Fibroblast of peridontal ligament (primary cell): ENCODE results near the gene OR13C8.

Source experiments
- DNase-seq: peaks from one replicate; pipeline ENCODE4 v3.0.0-alpha.2; 2010; ENCODE audit errors: extremely low read depth

The OR13C8 gene

GRCh38 chr9:104611213-104611612, 42.2 kb downstream of the OR13C8 start:
- DNase-seq, result no peak

GRCh38 chr9:104617418-104617817, 48.5 kb downstream of the OR13C8 start:
- DNase-seq, result no peak

DNA sequence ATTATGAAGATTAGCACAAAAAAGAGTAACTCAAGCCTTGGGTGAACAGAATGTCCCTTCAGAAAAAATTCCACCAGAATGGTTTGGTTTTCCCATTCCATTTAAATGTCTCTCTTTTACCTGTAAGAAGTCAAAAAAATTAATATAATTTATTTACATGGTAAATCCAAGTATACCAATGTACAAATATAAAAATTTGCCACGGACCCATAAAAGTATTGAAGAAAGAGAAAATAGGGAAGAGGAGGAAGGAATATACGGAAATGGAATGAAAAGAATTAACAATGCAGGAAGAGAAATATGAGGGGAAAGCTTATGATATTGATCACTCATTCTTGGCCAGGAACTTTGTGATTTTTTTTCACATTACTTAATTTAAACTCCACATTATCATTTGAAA, 49.1 kb downstream of the OR13C8 start, which contains the start of gene OR13C9:
Gene OR13C9 (minus strand): TSS at position 101 of the 400 bp plus-strand sequence. CDS start 0 bp downstream, at position 101.
- no peak for DNase-seq
